RPMI7951 (cell line): ENCODE results near the gene SPEM3. TPM values are rescaled to one million over a fixed set of nuclear protein-coding genes. Genes with fewer than 3 reads are reported as not detected.
A peak's percentile ranks its signal among the peaks of the same experiment; 100 is the strongest.

ENCODE experiments used
- DNase-seq: peaks from one replicate; pipeline ENCODE4 v3.0.0-alpha.2; 2012; ENCODE audit warnings: low read depth
- total RNA-seq: library from RNA; depleted of rRNA; stranded (reverse); fragments of >200 nt; shearing (Covaris generic); gene quantifications from 2 replicates; pipeline ENCODE4 v1.2.3, GENCODE V29; 2014; rRNA removed

The SPEM3 gene
- not detected in 2 replicates for total RNA-seq

DNA sequence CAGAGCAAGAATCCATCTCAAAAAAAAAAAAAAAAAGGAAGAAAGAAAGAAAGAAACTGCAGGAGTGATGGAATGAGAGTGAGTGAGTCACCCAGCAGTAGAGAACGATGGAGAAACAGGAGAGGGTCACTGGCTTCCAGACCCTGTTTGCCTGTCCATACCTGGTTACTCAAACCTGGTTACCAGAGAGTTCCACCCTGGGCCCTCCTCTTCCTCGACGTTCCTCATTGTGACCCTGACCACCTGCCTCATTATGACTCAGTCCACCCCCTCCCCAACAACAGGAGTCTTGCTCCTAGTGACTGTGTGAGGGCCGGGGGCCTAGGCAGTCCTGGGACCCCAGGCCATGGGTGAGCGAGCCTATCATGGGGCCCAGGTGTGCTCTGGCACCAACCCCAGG, at the start of gene SPEM3:
TSS of gene SPEM3 (plus strand) at position 301 of the 400 bp plus-strand sequence. CDS start at position 347, 46 bp downstream.
- no peak for DNase-seq

DNA sequence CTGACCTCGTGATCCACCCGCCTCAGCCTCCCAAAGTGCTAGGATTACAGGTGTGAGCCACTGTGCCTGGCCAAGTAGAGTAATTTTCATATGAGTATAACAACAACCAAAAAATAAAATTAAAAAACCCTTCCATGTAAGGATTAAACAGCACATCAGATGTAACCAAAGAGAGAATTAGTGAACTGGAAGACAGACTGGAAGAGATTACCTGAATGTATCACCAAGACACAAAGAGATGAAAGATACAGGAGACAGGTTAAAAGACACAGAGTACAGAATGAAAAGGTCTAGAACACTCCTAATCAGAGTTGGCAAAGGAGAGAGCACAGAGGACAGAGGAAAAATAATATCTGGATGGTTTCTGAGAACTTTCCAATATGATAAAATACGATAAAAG, 49.5 kb upstream of the SPEM3 start:
- no peak for DNase-seq

DNA sequence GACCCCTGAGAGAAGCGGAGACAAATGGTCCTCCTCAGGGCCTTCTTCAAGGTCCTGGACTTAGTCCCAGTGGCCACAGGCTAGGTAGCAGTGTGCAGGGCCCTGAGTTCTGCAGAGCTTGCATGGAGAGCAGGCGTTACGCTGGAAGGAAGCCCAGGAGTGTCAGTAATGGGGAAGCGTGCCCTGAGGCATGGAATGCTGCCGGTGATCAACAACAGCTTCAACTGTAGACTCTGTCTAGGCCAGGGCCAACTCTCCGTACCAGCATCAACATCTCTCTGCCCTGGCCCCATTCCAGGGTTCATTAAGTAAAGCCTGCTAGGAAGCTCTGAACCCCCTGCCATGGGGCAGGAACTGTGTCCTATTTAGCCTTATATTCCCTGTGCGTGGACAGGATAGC, 48.3 kb upstream of the SPEM3 start:
- peak; percentile 74 for DNase-seq

DNA sequence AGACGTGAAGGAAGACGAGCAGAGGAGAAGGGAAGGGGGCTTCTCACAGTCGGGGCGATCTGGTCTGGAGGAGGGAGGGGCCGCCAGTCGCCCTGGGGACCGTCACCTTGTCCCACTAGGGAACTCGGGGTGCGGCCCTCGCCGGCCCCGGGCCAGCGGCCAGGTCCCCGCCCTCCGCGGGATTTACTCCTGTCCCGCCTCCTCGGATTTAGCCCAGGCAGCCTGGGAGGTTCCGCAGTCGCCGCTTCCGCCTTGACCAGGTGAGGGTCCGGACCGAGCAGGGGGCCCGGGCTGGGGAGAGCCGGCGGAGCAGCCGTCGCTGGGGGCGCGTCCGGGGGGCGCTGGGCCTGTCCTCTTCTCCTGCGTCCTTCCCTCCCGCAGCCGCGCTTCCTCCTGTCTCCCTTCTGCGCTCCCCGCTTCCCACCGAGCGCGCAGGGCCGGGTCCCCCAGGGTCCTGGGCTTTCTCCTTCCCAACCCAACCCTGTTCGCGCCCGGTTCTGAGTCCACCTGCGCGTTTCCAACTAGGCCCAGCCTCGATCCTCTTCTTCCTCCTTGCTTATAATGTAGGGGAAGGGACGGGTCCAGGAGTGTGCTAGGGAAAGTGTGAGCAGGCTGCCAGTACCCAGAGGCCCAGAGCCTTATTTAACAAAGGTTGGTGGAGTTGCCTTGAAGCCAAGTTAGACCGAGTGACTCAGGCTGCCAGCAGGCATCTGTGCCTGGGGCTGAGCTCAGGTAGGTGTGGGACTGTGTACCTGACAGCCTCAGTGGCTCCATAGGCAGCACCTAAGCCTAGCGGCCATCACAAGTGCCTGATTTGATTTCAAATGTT, 47.6 kb upstream of the SPEM3 start, which contains the start of gene TNK1:
TSS of gene TNK1 (plus strand) at position 235 of the 829 bp plus-strand sequence. CDS start 1,838 bp downstream, outside the sequence.
- no peak for DNase-seq

DNA sequence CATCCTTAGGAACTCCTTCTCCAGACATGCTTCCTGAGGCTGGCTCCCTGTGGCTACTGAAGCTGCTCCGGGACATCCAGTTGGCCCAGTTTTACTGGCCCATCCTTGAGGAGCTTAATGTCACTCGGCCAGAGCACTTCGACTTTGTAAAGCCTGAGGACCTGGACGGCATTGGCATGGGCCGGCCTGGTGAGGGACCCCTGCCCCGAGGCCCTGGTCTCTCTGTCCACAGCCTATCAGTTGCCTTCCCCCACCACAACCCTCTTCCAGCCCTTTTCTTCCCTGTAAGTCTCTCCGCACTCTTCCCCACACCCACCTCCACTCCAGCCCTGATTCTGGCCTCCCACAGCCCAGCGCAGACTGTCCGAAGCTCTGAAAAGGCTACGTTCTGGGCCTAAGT, 45.8 kb upstream of the SPEM3 start:
- no peak for DNase-seq

DNA sequence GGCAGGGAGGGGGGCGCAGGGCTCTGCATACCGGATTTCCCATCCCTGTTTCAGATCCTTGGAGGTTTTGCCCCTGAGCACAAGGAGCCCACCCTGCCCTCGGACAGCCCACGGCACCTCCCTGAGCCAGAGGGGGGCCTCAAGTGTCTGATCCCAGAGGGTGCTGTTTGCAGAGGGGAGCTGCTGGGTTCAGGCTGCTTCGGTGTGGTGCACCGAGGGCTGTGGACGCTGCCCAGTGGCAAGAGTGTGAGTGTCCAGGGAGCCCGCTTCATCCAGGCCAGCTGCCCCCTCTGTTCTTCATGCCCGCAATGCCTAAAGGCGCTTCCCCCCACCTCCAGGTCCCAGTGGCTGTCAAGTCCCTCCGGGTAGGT, 45.3 kb upstream of the SPEM3 start:
- DNase-seq, result no peak

DNA sequence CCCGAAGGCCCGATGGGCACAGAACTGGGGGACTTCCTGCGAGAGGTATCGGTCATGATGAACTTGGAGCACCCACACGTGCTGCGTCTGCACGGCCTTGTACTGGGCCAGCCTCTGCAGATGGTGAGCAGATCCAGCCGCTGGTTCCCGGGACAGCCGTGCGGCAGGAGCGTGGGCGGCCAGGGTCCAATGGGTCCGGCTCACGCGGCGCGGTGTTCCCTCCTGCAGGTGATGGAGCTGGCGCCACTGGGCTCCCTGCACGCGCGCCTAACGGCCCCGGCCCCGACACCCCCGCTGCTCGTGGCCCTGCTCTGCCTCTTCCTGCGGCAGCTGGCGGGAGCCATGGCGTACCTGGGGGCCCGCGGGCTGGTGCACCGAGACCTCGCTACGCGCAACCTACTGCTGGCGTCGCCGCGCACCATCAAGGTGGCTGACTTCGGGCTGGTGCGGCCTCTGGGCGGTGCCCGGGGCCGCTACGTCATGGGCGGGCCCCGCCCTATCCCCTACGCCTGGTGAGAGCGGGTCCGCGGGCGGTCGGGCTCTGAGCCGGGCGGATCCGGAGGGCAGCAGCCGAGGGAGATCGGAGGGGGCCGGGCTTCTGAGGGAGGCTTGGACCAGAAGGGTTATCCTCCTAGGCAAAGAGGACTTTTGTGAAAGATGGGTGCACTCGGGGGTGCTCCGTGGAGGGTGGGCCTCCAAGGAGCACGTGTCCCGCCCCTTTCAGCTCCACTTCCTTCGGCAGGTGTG, 44.7 kb upstream of the SPEM3 start:
- DNase-seq, result no peak

DNA sequence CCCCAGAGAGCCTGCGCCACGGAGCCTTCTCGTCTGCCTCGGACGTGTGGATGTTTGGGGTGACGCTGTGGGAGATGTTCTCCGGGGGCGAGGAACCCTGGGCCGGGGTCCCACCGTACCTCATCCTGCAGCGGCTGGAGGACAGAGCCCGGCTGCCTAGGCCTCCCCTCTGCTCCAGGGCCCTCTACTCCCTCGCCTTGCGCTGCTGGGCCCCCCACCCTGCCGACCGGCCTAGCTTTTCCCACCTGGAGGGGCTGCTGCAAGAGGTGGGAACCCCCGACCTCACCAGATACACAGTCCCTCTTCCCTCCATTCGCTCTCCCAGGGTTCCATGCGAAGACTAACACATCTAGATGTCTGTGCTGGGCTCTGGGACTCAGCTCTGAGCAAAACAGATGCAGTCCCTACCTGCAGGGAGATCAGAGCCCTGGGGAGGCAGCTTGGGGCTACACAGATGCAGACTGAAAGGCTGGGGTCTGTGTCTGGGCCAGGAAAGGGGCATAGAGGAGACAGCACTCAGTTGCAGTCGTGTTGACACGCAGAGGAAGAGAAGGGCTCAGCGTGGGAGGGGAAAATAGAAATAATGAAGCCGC, 44.1 kb upstream of the SPEM3 start:
- DNase-seq, result no peak

DNA sequence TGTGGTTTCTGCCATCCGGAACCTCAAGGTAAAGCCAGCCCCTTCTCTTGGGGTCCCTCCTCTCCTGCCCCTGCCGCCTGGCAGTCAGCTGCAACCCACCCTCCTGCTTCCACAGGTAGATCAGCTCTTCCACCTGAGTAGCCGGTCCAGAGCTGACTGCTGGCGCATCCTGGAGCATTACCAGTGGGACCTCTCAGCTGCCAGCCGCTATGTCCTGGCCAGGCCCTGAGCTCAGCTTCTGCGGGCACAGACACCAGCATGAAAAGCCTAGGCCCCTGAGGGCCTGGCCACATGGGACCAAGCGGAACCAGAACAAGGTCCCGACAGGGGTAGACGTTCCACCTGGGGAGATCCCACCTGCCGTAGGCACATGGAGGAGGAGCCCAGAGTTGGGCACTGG, 39.8 kb upstream of the SPEM3 start:
- no peak for DNase-seq

DNA sequence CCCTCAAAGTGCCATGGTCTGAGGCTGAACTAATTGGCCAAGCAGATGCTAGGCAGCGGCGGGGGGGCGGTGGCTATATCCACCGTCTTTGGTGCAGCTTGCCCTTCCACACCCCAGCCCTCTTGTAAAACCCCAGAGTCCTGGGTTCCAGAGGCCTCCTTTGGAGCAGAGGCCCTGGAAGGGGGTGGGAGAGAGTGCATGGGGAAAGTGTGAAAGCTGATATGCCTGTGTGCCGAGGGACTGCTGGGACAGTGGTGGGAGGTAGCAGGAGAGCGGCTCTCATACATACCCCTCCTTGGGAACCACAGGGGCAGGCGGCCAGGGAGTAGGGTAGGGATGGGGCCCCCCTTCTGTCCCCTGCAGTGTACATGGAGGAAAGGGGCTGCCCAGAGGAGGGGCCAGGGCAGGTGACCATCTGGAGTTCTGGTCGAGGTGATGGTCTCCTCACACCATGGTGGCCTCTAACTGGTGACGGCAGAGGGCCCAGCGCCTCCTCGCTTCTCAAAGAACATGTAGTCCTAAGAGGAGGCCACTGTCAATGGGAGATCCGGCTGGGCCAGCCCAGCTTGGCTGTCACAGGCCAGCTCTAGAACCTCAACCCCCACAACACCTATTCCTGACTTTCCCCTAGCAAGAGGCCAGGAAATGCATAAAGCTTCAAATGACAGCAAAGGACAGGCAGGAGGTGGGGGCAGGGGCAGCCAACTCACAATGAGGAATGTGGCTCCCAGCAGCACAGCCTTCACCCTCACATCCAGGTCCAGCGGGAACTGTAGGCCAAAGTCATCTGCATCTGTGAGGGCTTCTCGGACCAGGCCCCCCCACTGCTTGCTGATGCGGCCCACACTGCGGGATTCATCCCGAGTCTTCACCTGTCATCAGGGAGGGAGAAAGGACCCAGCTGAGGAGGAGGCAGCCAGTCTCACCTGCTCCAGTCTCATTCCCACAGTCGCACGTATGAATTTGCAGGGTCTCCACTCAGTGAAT, 38.4 kb upstream of the SPEM3 start:
- no peak for DNase-seq

DNA sequence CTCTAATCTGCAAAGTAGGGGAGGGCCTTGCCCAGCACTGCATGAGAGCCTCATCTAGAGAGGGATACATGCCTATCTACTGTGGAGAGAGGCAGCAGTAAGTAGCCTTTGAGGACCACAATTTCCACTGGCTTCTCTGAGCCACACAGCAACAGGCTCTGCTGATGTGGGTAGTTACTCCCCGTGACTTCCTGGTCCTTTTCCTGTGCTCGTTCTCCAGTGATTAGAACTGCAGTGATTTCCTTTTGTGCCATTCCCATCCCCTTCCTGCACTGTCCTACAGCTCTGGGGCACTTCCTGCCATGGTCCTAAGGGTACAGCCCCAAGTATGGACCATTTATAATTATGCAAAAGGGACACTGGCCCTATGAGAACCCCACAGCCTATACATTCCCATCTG, 37.4 kb upstream of the SPEM3 start:
- DNase-seq, result no peak

DNA sequence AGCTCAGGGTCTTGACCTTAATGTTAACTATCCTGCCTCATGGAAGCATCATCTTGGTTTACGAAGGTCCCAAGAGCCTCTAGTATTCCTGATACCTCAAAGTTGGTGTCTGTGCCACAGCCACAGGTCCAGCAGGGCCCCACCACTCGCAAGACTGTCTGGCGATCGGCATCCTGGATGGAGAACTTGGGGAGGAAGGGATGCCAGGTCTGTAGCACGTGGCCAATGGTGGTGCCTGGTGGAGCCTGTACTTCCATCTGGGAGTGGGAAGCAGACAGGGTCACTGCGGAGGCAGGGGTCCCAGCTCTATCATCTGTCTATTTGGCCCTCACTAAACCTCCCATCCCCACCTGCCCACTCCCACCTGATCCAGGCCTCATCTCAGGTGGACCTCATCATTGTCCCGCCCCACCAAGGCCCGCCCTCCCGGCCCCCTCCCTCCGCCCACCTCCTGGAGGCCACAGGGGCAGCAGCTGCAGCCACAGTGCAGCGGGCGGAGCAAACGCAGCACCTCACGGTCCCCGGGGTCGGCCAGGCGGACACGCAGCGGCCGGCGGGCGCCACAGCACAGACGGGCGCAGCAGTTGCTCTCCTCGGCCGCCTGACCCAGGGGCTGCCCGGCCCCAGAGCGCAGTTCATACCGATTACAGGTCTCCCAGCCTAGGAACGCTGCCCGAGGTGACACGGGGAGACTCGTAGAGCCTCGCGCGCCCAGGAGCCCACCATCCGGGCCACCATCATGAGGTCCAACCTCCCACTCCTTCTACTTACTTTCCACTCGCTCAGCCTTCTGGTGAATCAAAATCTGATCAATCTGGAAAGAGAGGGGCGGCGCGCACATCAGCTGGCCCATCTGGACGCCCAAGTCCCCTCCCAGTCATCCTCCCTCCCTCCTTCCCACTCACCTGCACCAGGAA, 35.7 kb upstream of the SPEM3 start:
- no peak for DNase-seq

DNA sequence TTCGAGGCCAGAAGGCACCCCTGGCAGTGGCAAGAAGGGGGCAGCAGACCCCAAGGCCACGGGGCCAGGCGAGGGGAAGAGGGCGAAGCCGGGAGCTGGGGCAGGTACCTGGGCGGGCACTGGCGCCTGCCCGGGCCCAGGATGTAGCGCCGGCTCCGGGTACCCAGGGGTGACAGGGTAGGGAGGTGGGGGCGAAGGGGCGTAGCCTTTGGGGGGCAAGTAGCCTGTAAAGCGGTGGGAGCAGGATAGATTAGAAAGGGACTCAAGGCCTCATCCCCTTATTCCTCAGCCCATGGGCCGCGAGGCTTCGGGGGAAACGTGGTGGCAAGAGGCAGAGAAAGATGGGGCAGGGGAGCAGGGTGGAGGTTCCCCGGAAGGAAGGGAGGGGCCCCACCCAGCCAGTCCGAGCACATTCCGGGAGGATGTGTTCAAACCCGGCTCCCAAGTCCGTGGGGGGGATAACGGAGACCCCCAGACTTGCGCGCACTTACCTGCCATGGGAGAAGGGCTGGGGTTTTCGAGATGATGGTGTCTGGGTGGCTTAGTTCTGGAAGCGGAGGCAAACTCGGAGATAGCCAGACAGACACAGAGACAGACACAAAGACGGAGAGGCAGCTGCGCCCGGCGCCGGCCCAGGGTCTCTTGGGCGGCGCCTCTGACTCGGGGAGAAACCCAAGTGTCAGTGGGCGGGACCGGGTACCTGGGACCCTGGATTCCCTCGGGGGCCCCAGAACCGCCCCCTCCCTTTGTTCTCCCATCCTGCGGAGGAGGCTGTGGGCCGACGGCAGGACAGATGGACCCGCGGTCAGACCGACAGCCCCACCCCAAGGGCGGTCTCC, 34.8 kb upstream of the SPEM3 start:
- peak; percentile 14 for DNase-seq

DNA sequence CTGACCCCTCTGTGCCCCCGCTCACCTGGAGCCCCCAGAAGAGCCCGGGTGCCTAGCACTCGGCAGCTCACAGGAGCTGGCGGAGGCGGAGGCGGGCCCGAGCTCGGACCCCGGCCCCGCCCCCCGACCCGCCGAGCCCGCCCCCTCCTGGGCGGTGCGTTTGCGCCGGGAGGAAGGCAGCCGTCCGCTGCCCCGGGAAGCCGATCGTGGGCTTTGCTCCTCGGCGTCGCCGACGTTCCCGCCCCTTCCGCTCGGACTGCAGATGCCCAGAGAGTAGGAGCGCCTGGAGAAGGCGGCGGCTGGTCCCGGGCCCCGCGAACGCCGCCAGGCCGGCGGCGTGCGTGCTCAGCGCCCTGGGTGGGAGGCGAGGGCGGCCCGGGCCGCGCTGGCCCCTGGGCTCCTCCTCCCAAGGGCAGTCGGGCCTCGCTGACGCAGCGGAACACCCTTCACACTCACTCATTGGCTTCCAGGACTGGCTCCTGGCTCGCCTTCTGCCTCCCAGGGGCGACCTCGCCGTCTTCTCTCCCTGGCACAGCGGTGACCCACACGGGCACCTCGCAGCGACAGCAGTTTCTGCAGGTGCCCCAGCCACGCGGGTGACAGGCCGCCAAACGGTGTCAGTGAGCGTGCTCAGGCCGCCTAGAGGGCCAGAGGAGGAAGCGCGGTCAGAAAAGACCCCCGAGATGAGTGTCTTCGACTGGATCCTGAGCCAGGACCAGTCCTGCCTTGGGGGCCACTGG, 34.0 kb upstream of the SPEM3 start, which contains the start of gene PLSCR3:
TSS of gene PLSCR3 (minus strand) at position 74 of the 740 bp plus-strand sequence. CDS start 415 bp downstream, outside the sequence.
- DNase-seq, result peak; percentile 88

DNA sequence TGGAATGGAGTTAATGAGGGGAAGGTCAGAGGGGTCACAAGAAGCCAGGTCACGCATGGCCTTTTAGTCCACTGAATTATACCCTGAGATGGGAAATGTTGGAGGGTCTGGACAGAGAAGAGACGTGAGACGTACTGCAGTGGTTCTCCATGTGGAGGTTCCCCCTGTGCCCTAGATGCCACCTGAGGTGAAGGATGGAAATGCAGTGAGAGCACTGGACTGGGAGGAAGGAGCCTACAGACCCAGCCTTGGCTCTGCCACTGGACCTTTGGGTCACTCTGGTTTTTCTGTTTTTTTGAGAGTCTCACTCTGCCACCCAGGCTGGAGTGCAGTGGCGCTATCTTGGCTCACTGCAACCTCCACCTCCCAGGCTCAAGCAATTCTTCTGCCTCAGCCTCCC, 32.5 kb upstream of the SPEM3 start:
- no peak for DNase-seq

DNA sequence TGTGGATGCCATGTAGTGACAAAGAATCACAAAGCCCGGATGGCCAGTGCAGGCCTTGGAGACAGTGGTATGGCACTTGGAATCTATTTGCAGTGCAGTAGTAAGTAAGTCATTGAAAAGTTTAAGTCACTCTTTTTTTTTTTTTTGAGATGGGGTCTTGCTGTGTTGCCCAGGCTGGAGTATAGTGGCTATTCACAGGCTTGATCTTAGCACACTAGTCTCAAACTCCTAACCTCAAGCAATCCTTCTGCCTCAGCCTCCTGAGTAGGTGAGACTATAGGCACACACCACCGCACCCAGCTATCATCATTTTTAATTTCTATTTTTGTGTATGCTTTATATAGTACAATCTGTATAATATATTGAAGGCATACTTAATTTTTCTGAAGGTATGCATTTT, 30.0 kb upstream of the SPEM3 start:
- DNase-seq, result no peak

DNA sequence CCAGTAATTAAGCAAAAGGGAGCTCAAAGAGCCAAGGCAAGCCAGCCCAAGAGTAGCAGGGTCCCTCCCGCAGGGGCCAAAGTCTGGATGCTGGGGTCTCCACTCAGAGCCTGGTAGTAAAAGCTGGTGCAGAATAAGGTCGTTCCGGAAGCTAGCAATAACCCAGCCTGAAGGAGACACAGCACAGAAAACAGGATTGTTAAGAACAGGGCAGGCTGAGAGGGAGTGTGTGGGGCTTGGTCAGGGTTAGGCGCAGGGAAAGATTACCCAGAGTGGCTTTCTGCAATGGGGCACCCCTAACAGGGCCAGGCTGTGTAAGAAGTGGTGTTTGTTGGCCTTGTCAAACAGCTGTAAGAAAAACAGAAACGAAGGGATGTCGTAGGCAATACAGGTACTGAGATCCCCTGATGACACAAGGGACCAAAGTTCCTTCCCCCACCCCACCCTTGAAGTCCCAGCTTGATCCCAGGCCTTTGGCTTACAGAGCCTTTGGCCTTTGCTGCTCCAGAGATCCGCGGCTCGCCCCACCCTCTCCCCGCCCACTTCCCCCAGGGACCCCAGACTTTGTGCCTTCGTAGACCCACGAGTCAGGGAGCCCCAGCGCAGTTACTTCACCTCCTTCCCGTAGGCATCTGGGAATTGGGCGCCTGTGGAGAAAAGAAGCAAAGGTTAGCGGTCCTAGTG, 25.5 kb upstream of the SPEM3 start:
- no peak for DNase-seq

DNA sequence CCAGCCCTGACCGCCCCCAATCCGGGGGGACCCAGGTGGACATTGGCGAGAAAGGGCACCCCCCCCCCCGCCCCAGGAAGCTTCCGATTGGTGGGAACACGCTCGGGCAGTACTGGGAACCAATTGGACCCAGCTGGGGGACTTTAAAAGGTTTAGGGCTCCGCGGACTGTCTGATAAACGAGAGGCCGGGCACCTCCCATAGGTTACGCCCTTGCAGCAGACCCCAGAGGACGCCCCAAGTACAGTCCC, 25.0 kb upstream of the SPEM3 start:
- peak; percentile 74 for DNase-seq
